Ovary (tissue), 9 donors: Measurements from ENCODE around the gene AP4B1. TPM values are rescaled to one million over a fixed set of nuclear protein-coding genes. Genes with fewer than 3 reads are reported as not detected.

Experiments used
- DNase-seq, 5 donors: peaks; one replicate each; pipeline ENCODE4 v3.0.0-alpha.2; 2019 to 2020
- H3K27ac ChIP-seq, 2 donors: fragments of 200-600 bp; one replicate each; pipeline versions ENCODE4 v1.5.1 to v1.8.0; 2019 to 2022
- H3K27me3 ChIP-seq: fragments of 200-600 bp; one replicate; pipeline ENCODE4 v1.8.0; 2022
- H3K36me3 ChIP-seq: fragments of 200-600 bp; sonication (generic); one replicate; pipeline ENCODE4 v1.5.1; 2019
- H3K4me1 ChIP-seq: one replicate; pipeline ENCODE4 v1.8.1; 2013; ENCODE audit warnings: mild to moderate bottlenecking, moderate library complexity; ENCODE audit not compliant: insufficient read depth
- H3K4me3 ChIP-seq: fragments of 200-600 bp; sonication (generic); one replicate; pipeline ENCODE4 v1.5.1; 2017
- H3K9me3 ChIP-seq, 2 donors: fragments of 200-600 bp in 1 of 2; sonication (generic) in 1 of 2; one replicate each; pipeline versions ENCODE4 v1.5.1 to v1.8.1; 2013 to 2019; ENCODE audit warnings: mild to moderate bottlenecking in 1 of 2, moderate library complexity in 1 of 2
- CTCF ChIP-seq, 3 donors: fragments of 450-650 bp in 2 of 3; fragments of 200-600 bp in 1 of 3; IDR thresholded peaks; one replicate each; pipeline versions ENCODE4 v1.5.1 to v1.8.0; 2016 to 2022; ENCODE audit warnings: antibody characterized with exemption in 3 of 3, mild to moderate bottlenecking in 1 of 3
- EP300 ChIP-seq: sonication (generic); formaldehyde crosslinking; IDR thresholded peaks from one replicate; pipeline ENCODE4 v1.6.1; 2017; ENCODE audit warnings: antibody characterized with exemption
- POLR2A ChIP-seq: fragments of 450-650 bp; IDR thresholded peaks from one replicate; pipeline ENCODE4 v1.6.1; 2017; ENCODE audit warnings: antibody characterized with exemption, mild to moderate bottlenecking, moderate library complexity
- WGBS, 3 donors: extraction: QIAGEN DNeasy Blood & Tissue Kit in 1 of 3; methylation state at CpG; one replicate each; pipeline versions ENCODE4 v1.1.5 to v1.1.7; 2013 to 2017; 5-methylcytosine and 5-hydroxymethylcytosine counted together
- intact Hi-C, 4 donors: fragments of 100-400 bp; cut with DNase I; formaldehyde crosslinking; loops; one replicate each; pipeline versions ENCODE4 v1.11.0 to v1.15.1; 2022 to 2023
- polyA plus RNA-seq, 2 donors: library from polyadenylated mRNA; stranded (reverse); fragments of 200-250 nt in 1 of 2; fragments of 350-450 nt in 1 of 2; fragmentation: Illumina TruSeq in 1 of 2; extraction: RNeasy Lipid Tissue Mini Kit (QIAGEN cat#74804) in 1 of 2; gene quantifications; one replicate each; pipeline ENCODE4 v1.2.3, GENCODE V29; 2013 to 2014
- total RNA-seq, 7 donors: library from RNA; depleted of rRNA in 2 of 7; stranded (reverse); fragments of >200 nt in 2 of 7; fragmentation: NEBNext Ultra II Directional in 3 of 7; extraction: Animal tissue kit (Norgen Biotek cat#: 25700) in 3 of 7; gene quantifications; one replicate each; pipeline versions ENCODE4 v1.1.0 to v1.2.4, GENCODE V29; 2016 to 2023
- donor health status: DM: no; HTN: no; CAD: no; lungs with moderate emphysema.
- donor health status: DM: no; HTN: no; CAD: no.
- donor health status: Bipolar disorder and iron deficiency.
- donor health status: DM: yes; HTN: yes; CAD: no.
- donor health status: DM: no; HTN: no; CAD: no.
- donor health status: DM: yes; HTN: yes; CAD: no.

AP4B1 gene
- total and polyA plus RNA-seq, 9 donors: 14.4 to 23.7 (median 16.9) TPM

- no peaks in the 10 kb centered on the region for H3K4me1 ChIP-seq
- no peak overlapping the region for H3K27ac ChIP-seq
- H3K9me3 ChIP-seq: no peaks in the 10 kb centered on the region
- intact Hi-C loops: loop anchor here in 1 of 4 donors (10.0 kb wide), 1 partner anchor 48 kb away; no protein-coding TSS in a partner anchor
- TF ChIP-seq POLR2A (no peak), CTCF (IDR thresholded peaks at IDR 0.05) (no peak), EP300 (no peak)
- H3K36me3 ChIP-seq: no peaks in the 10 kb centered on the region
- 70 to 80% (median 70%) methylated on average over 2 of the region's 2 CpGs for WGBS, 3 donors
- no peak for DNase-seq
- H3K4me3 ChIP-seq: no peak overlapping the region
- H3K27me3 ChIP-seq: no peaks in the 10 kb centered on the region
Measured at GRCh38 chr1:113846391-113847035, 58.1 kb downstream of the AP4B1 start.

Other genes with a start within 250 kb of the AP4B1 start
- gene PHTF1, start 145.3 kb downstream of the AP4B1 start, total RNA-seq: 10 to 100 TPM in 3 of 7 donors, 1 to 10 TPM in 4; 6.6 to 28.6 (median 9.7) TPM
- 10 to 100 TPM in 1 of 2 donors, 1 to 10 TPM in 1; 4.5 to 10.8 TPM for gene PHTF1, start 145.3 kb downstream of the AP4B1 start, polyA plus RNA-seq
- 10 to 100 TPM; 28.1 to 36.1 (median 30.8) TPM for gene RSBN1, start 92.3 kb downstream of the AP4B1 start, total RNA-seq
- 10 to 100 TPM; 10.5 to 15.6 TPM for gene RSBN1, start 92.3 kb downstream of the AP4B1 start, polyA plus RNA-seq
- 1 to 10 TPM in 5 of 7 donors, under 1 TPM in 2; 0.66 to 2.1 (median 1.6) TPM for gene PTPN22, start 33.1 kb downstream of the AP4B1 start, total RNA-seq
- gene PTPN22, start 33.1 kb downstream of the AP4B1 start, polyA plus RNA-seq: 1 to 10 TPM in 1 of 2 donors, under 1 TPM in 1; 0.24 to 4.2 TPM
- gene BCL2L15, start 17.2 kb downstream of the AP4B1 start, total RNA-seq: 1 to 10 TPM in 3 of 7 donors, under 1 TPM in 4; 0.18 to 6.7 (median 0.88) TPM
- gene BCL2L15, start 17.2 kb downstream of the AP4B1 start, polyA plus RNA-seq: under 1 TPM; 0.21 to 0.40 TPM
- 1 to 10 TPM; 2.4 to 6.8 (median 5.0) TPM for gene DCLRE1B, start 527 bp upstream of the AP4B1 start, total RNA-seq
- gene DCLRE1B, start 527 bp upstream of the AP4B1 start, polyA plus RNA-seq: 1 to 10 TPM; 3.6 to 7.1 TPM
- 10 to 100 TPM; 35.5 to 77.0 (median 68.3) TPM for gene HIPK1, start 24.5 kb upstream of the AP4B1 start, total RNA-seq
- gene HIPK1, start 24.5 kb upstream of the AP4B1 start, polyA plus RNA-seq: 10 to 100 TPM; 17.5 to 46.9 TPM
- 100 to 1,000 TPM in 5 of 7 donors, 10 to 100 TPM in 2; 69.7 to 157 (median 119) TPM for gene OLFML3, start 74.7 kb upstream of the AP4B1 start, total RNA-seq
- 100 to 1,000 TPM; 139 to 240 TPM for gene OLFML3, start 74.7 kb upstream of the AP4B1 start, polyA plus RNA-seq
- gene SYT6, start 249.1 kb upstream of the AP4B1 start, total RNA-seq: 1 to 10 TPM in 1 of 7 donors, under 1 TPM in 6; 0.13 to 2.2 (median 0.36) TPM
- gene SYT6, start 249.1 kb upstream of the AP4B1 start, polyA plus RNA-seq: under 1 TPM; 0.13 to 0.35 TPM